Fibroblast of lung (primary cell): ENCODE data around the gene FAP. TPM values are rescaled to one million over a fixed set of nuclear protein-coding genes. Genes with fewer than 3 reads are reported as not detected.

ENCODE experiments used
- DNase-seq, 2 donors: peaks; one replicate each; pipeline versions ENCODE4 v3.0.0 to v3.0.0-alpha.2; 2010; ENCODE audit warnings: low read depth in 2 of 2
- H2AFZ ChIP-seq: 2 replicates; pipeline ENCODE4 v1.5.1; 2012; ENCODE audit warnings: low read length, control low read depth, inconsistent platforms
- H3K27ac ChIP-seq: 2 replicates; pipeline ENCODE4 v1.5.1; 2011; ENCODE audit warnings: low read length, control low read depth; ENCODE audit not compliant: insufficient read depth
- H3K27me3 ChIP-seq: 2 replicates; pipeline ENCODE4 v1.5.1; 2011; ENCODE audit warnings: mild to moderate bottlenecking, low read length; ENCODE audit not compliant: control insufficient read depth, insufficient read depth
- H3K36me3 ChIP-seq: 2 replicates; pipeline ENCODE4 v1.5.1; 2011; ENCODE audit warnings: low read length; ENCODE audit not compliant: control insufficient read depth, insufficient read depth
- H3K4me1 ChIP-seq: 2 replicates; pipeline ENCODE4 v1.5.1; 2011; ENCODE audit warnings: low read length; ENCODE audit not compliant: control insufficient read depth, insufficient read depth; ENCODE audit errors: extremely low read depth
- H3K4me2 ChIP-seq: 2 replicates; pipeline ENCODE4 v1.5.1; 2011; ENCODE audit warnings: low read length, control low read depth; ENCODE audit not compliant: insufficient read depth; ENCODE audit errors: extremely low read depth
- H3K4me3 ChIP-seq, 4 experiments: fragments of 200-600 bp in 1 of 4; sonication (generic) in 1 of 4; replicated peaks in 1 of 4; 2 replicates each; pipeline ENCODE4 v1.5.1; 2011 to 2016; ENCODE audit warnings: low read length in 4 of 4, low read depth in 3 of 4, mild to moderate bottlenecking in 3 of 4, control low read depth in 2 of 4, inconsistent platforms in 1 of 4, mixed read lengths in 1 of 4; ENCODE audit not compliant: insufficient read depth in 1 of 4; ENCODE audit errors: control extremely low read depth in 1 of 4
- H3K79me2 ChIP-seq: 2 replicates; pipeline ENCODE4 v1.5.1; 2012; ENCODE audit warnings: mild to moderate bottlenecking, low read length, inconsistent platforms; ENCODE audit not compliant: control insufficient read depth, insufficient read depth
- H3K9ac ChIP-seq: 2 replicates; pipeline ENCODE4 v1.5.1; 2011; ENCODE audit warnings: mild to moderate bottlenecking, low read length, control low read depth; ENCODE audit not compliant: insufficient read depth
- H3K9me3 ChIP-seq: 2 replicates; pipeline ENCODE4 v1.5.1; 2012; ENCODE audit warnings: low read depth, low read length; ENCODE audit not compliant: control insufficient read depth, insufficient read depth
- H4K20me1 ChIP-seq: 2 replicates; pipeline ENCODE4 v1.5.1; 2011; ENCODE audit warnings: low read length; ENCODE audit not compliant: control insufficient read depth, insufficient read depth; ENCODE audit errors: extremely low read depth
- EZH2 ChIP-seq: IDR thresholded peaks from 2 replicates; pipeline ENCODE4 v1.5.1; 2012; ENCODE audit warnings: low read length, control low read depth, mild to moderate bottlenecking; ENCODE audit errors: missing control alignments
- polyA plus RNA-seq, 2 donors: library from polyadenylated mRNA; depleted of rRNA in 1 of 2; stranded (reverse) in 1 of 2; unstranded in 1 of 2; fragments of >200 nt; gene quantifications; 2 replicates each; pipeline ENCODE4 v1.2.1, GENCODE V29; 2011 to 2012; ENCODE audit warnings: missing spikeins in 1 of 2
- total RNA-seq: library from RNA; depleted of rRNA; stranded (reverse); fragments of >200 nt; gene quantifications from 2 replicates; pipeline ENCODE4 v1.2.1, GENCODE V29; 2014
- TF ChIP-seq, protein P1 (sequence below), 2 donors: IDR thresholded peaks in 1 of 2; conservative IDR thresholded peaks in 1 of 2; 1 replicate in 1 of 2; 2 replicates in 1 of 2; pipeline ENCODE4 v1.5.1; 2011 to 2012; ENCODE audit warnings: low read length in 2 of 2, control low read depth in 1 of 2, inconsistent platforms in 1 of 2, low read depth in 1 of 2, mild to moderate bottlenecking in 1 of 2

The FAP gene
- total and polyA plus RNA-seq, 2 donors (not counting 1 experiment from before 2014, with no cell fraction given), result 96.1 to 140 TPM

DNA sequence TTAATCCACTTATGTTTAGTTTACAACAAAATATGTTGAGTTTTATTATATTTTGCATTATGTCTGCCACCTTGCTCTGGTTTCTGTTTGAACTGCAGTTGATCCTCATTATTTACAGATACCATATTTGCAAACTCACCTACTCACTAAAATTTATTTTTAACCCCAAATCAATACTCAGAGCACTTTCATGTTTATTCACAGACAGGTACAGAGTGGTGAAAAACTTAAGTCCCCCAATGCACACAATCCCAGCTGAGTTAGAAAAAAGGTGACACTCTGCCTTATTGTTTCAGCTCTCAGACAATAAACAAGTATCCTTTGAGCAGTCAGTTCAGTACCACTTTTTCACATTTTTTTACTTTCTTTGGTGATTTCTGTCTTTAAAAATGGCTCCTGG lies 104.9 kb downstream of the FAP start:
- H4K20me1 ChIP-seq, result no peaks in the 10 kb centered on the region
- H3K4me1 ChIP-seq, result no peaks in the 10 kb centered on the region
- no peak overlapping the region for H3K27ac ChIP-seq
- no peaks in the 10 kb centered on the region for H3K79me2 ChIP-seq
- H3K9me3 ChIP-seq, result no peaks in the 10 kb centered on the region
- no peak for DNase-seq
- H3K4me3 ChIP-seq, result no peak overlapping the region
- H2AFZ ChIP-seq, result no peak overlapping the region
- no peak overlapping the region for H3K4me2 ChIP-seq
- H3K27me3 ChIP-seq, result no peaks in the 10 kb centered on the region
- TF ChIP-seq, protein P1, sequence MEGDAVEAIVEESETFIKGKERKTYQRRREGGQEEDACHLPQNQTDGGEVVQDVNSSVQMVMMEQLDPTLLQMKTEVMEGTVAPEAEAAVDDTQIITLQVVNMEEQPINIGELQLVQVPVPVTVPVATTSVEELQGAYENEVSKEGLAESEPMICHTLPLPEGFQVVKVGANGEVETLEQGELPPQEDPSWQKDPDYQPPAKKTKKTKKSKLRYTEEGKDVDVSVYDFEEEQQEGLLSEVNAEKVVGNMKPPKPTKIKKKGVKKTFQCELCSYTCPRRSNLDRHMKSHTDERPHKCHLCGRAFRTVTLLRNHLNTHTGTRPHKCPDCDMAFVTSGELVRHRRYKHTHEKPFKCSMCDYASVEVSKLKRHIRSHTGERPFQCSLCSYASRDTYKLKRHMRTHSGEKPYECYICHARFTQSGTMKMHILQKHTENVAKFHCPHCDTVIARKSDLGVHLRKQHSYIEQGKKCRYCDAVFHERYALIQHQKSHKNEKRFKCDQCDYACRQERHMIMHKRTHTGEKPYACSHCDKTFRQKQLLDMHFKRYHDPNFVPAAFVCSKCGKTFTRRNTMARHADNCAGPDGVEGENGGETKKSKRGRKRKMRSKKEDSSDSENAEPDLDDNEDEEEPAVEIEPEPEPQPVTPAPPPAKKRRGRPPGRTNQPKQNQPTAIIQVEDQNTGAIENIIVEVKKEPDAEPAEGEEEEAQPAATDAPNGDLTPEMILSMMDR (conservative IDR thresholded peaks at IDR 0.05 in 1 of 2, IDR thresholded peaks at IDR 0.05 in 1 of 2; ENCODE audit: low read depth in 1 of 2, low read length in 2 of 2), result no peak
- no peak for TF ChIP-seq EZH2
- no peaks in the 10 kb centered on the region for H3K36me3 ChIP-seq
- H3K9ac ChIP-seq, result no peak overlapping the region

DNA sequence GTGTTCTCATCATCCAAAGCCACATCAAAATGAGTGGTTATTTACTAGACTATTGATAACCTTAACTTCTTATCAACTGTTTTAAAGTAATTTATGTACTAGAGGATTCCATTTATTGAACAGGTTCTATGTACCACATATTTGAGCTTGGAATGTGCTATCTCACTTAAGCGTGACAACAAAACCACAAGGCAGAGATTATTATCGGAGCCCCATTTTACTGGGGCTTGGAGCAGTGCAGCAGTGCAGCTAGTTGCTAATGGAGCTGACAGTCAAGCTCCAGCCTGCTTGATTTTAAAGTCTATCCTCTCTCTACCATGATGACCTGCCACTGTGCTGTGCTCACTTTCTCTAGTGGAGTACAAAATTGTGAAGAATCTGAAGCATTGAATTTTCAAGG lies 115.8 kb downstream of the FAP start:
- no peak overlapping the region for H3K9ac ChIP-seq
- H3K4me3 ChIP-seq, result no peak overlapping the region

DNA sequence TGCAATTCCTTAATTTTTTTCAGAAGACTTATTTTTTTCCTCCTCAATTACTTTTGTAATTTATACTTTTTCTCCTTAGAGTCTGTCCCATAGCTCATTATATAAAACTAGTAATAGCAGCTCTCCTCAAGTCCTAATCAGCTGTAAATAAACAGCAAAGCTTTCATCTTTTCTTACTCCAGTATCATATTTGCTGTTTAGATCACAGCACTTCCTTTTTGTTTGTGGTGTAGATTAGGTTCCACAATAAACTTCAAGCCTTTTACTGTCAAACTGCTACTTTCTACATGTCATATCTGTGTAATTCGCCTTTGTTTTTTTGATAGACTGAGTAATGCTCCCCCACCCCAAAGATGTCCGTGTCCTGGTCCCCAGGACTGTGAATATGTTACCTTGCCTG lies 116.7 kb downstream of the FAP start:
- H3K9ac ChIP-seq, result no peak overlapping the region
- H3K36me3 ChIP-seq, result no peaks in the 10 kb centered on the region
- no peak for TF ChIP-seq EZH2
- TF ChIP-seq, protein P1 (conservative IDR thresholded peaks at IDR 0.05 in 1 of 2, IDR thresholded peaks at IDR 0.05 in 1 of 2; ENCODE audit: low read depth in 1 of 2, low read length in 2 of 2), result no peak
- no peaks in the 10 kb centered on the region for H3K4me1 ChIP-seq
- H3K4me3 ChIP-seq, result no peak overlapping the region
- H3K27me3 ChIP-seq, result no peaks in the 10 kb centered on the region
- no peak overlapping the region for H3K27ac ChIP-seq
- DNase-seq, result no peak
- H3K4me2 ChIP-seq, result no peak overlapping the region
- H2AFZ ChIP-seq, result no peak overlapping the region
- H3K79me2 ChIP-seq, result no peaks in the 10 kb centered on the region
- no peaks in the 10 kb centered on the region for H3K9me3 ChIP-seq
- H4K20me1 ChIP-seq, result no peaks in the 10 kb centered on the region

More for the DNA sequence above, 115.8 kb downstream of the FAP start:
- Histone ChIP-seq H3K36me3 (no peaks in the 10 kb centered on the region), H3K27ac (no peak overlapping the region), H3K4me2 (no peak overlapping the region), H3K9me3 (no peaks in the 10 kb centered on the region), H2AFZ (no peak overlapping the region), H3K4me1 (no peaks in the 10 kb centered on the region), H3K79me2 (no peaks in the 10 kb centered on the region), H4K20me1 (no peaks in the 10 kb centered on the region), H3K27me3 (no peaks in the 10 kb centered on the region)
- TF ChIP-seq, protein P1 (conservative IDR thresholded peaks at IDR 0.05 in 1 of 2, IDR thresholded peaks at IDR 0.05 in 1 of 2; ENCODE audit: low read depth in 1 of 2, low read length in 2 of 2), result no peak
- no peak for TF ChIP-seq EZH2
- DNase-seq, result peak in 1 of 2 donors; percentile 24
